NCI-H69 (cell line): ENCODE measurements around the gene EEFSEC.

Source experiments
- DNase-seq: peaks from one replicate; lab custom pipeline; 2025; lab: John Stamatoyannopoulos, UW

EEFSEC gene

GRCh38 chr3:128242818-128243601 lies 89.7 kb downstream of the EEFSEC start:
- no peak for DNase-seq

GRCh38 chr3:128243602-128244504 lies 90.6 kb downstream of the EEFSEC start:
- no peak for DNase-seq

GRCh38 chr3:128245460-128245859 lies 92.2 kb downstream of the EEFSEC start:
- no peak for DNase-seq

GRCh38 chr3:128247666-128248409 lies 94.6 kb downstream of the EEFSEC start:
- DNase-seq: no peak

- DNase-seq: no peak
Measured at GRCh38 chr3:128252083-128252482, 98.8 kb downstream of the EEFSEC start.

GRCh38 chr3:128253150-128253549 lies 99.9 kb downstream of the EEFSEC start:
- no peak for DNase-seq

GRCh38 chr3:128254066-128254590 lies 100.8 kb downstream of the EEFSEC start:
- no peak for DNase-seq

- DNase-seq: no peak
Measured at GRCh38 chr3:128254967-128255366, 101.7 kb downstream of the EEFSEC start.

GRCh38 chr3:128256131-128256530 lies 102.8 kb downstream of the EEFSEC start:
- DNase-seq: no peak

GRCh38 chr3:128257632-128258031 lies 104.4 kb downstream of the EEFSEC start:
- no peak for DNase-seq

GRCh38 chr3:128260275-128260674 lies 107.0 kb downstream of the EEFSEC start:
- peak; percentile 7 for DNase-seq

- no peak for DNase-seq
Measured at GRCh38 chr3:128262457-128262856, 109.2 kb downstream of the EEFSEC start.

- no peak for DNase-seq
Measured at GRCh38 chr3:128263118-128263517, 109.8 kb downstream of the EEFSEC start.

- DNase-seq: no peak
Measured at GRCh38 chr3:128263946-128264345, 110.7 kb downstream of the EEFSEC start.

- DNase-seq: peak; percentile 73
Measured at GRCh38 chr3:128266453-128266852, 113.2 kb downstream of the EEFSEC start.

- DNase-seq: no peak
Measured at GRCh38 chr3:128267541-128267940, 114.3 kb downstream of the EEFSEC start.

- no peak for DNase-seq
Measured at GRCh38 chr3:128269006-128269775, 115.9 kb downstream of the EEFSEC start.

- DNase-seq: no peak
Measured at GRCh38 chr3:128269796-128270195, 116.5 kb downstream of the EEFSEC start.

- DNase-seq: peak; percentile 8
Measured at GRCh38 chr3:128270559-128271492, 117.5 kb downstream of the EEFSEC start.
